GM21717 (cell line): ENCODE measurements around the gene LGALSL.

Experiments
- ATAC-seq: cut with Tn5 transposase; IDR thresholded peaks from one replicate; pipeline ENCODE4 v1.9.1; 2021; ENCODE audit warnings: mild to moderate bottlenecking, moderate library complexity; ENCODE audit not compliant: unreplicated experiment

LGALSL gene

GRCh38 chr2:64492272-64492671, 38.3 kb downstream of the LGALSL start:
- ATAC-seq = no peak

- no peak for ATAC-seq
Measured at GRCh38 chr2:64492821-64493220, 38.9 kb downstream of the LGALSL start.

- ATAC-seq = no peak
Measured at GRCh38 chr2:64493788-64494187, 39.8 kb downstream of the LGALSL start.

- no peak for ATAC-seq
Measured at GRCh38 chr2:64498438-64498837, 44.5 kb downstream of the LGALSL start.

GRCh38 chr2:64500549-64500948, 46.6 kb downstream of the LGALSL start:
- no peak for ATAC-seq

- no peak for ATAC-seq
Measured at GRCh38 chr2:64501946-64502345, 48.0 kb downstream of the LGALSL start.

- no peak for ATAC-seq
Measured at GRCh38 chr2:64502860-64503259, 48.9 kb downstream of the LGALSL start.

- no peak for ATAC-seq
Measured at GRCh38 chr2:64504774-64505720, 51.1 kb downstream of the LGALSL start.

GRCh38 chr2:64506686-64507085, 52.7 kb downstream of the LGALSL start:
- no peak for ATAC-seq
